GM18505 (cell line): ENCODE results near the gene MFSD1.

ENCODE experiments used
- ATAC-seq: cut with Tn5 transposase; IDR thresholded peaks from one replicate; pipeline ENCODE4 v1.9.1; 2021; ENCODE audit not compliant: unreplicated experiment
- POLR2A ChIP-seq: IDR thresholded peaks from 4 replicates; pipeline ENCODE4 v1.6.1; 2011; ENCODE audit warnings: borderline replicate concordance; ENCODE audit not compliant: insufficient read depth, insufficient read length; ENCODE audit errors: extremely low read depth

Gene MFSD1

GRCh38 chr3:158810823-158811724, 9.2 kb downstream of the MFSD1 start:
- no peak for ATAC-seq
- no peak for TF ChIP-seq POLR2A

- ATAC-seq, result no peak
- no peak for TF ChIP-seq POLR2A
Observed at GRCh38 chr3:158819282-158819681, 17.4 kb downstream of the MFSD1 start.

GRCh38 chr3:158820521-158820920, 18.7 kb downstream of the MFSD1 start:
- TF ChIP-seq POLR2A, result no peak
- no peak for ATAC-seq

- no peak for ATAC-seq
- TF ChIP-seq POLR2A, result no peak
Observed at GRCh38 chr3:158821847-158822246, 20.0 kb downstream of the MFSD1 start.

GRCh38 chr3:158823426-158823825, 21.6 kb downstream of the MFSD1 start:
- TF ChIP-seq POLR2A, result no peak
- ATAC-seq, result no peak

- no peak for ATAC-seq
- TF ChIP-seq POLR2A, result no peak
Observed at GRCh38 chr3:158827773-158828172, 25.9 kb downstream of the MFSD1 start.

GRCh38 chr3:158830391-158830790, 28.5 kb downstream of the MFSD1 start:
- TF ChIP-seq POLR2A, result no peak
- no peak for ATAC-seq

- no peak for TF ChIP-seq POLR2A
- no peak for ATAC-seq
Observed at GRCh38 chr3:158831861-158832260, 30.0 kb downstream of the MFSD1 start.

- no peak for ATAC-seq
Observed at GRCh38 chr3:158835631-158836030, 33.8 kb downstream of the MFSD1 start.

GRCh38 chr3:158836312-158836711, 34.5 kb downstream of the MFSD1 start:
- ATAC-seq, result no peak
- no peak for TF ChIP-seq POLR2A

More at GRCh38 chr3:158835631-158836030, 33.8 kb downstream of the MFSD1 start:
- TF ChIP-seq POLR2A, result no peak

- TF ChIP-seq POLR2A, result no peak
- ATAC-seq, result no peak
Observed at GRCh38 chr3:158837240-158837639, 35.4 kb downstream of the MFSD1 start.

- ATAC-seq, result no peak
- no peak for TF ChIP-seq POLR2A
Observed at GRCh38 chr3:158839966-158840365, 38.1 kb downstream of the MFSD1 start.

GRCh38 chr3:158841387-158841786, 39.5 kb downstream of the MFSD1 start:
- TF ChIP-seq POLR2A, result no peak
- no peak for ATAC-seq

GRCh38 chr3:158842976-158843375, 41.1 kb downstream of the MFSD1 start:
- no peak for TF ChIP-seq POLR2A
- no peak for ATAC-seq
